Colonic mucosa (tissue), 4 donors: ENCODE results near the gene MESP2. TPM values are rescaled to one million over a fixed set of nuclear protein-coding genes. Genes with fewer than 3 reads are reported as not detected.

Experiments used
- DNase-seq: peaks from one replicate; pipeline ENCODE4 v3.0.0-alpha.2; 2020
- H3K27ac ChIP-seq: fragments of 200-600 bp; one replicate; pipeline ENCODE4 v1.8.0; 2021
- H3K27me3 ChIP-seq: fragments of 200-600 bp; one replicate; pipeline ENCODE4 v1.8.0; 2021
- H3K36me3 ChIP-seq: fragments of 200-600 bp; one replicate; pipeline ENCODE4 v1.8.0; 2021
- H3K4me1 ChIP-seq: fragments of 200-600 bp; one replicate; pipeline ENCODE4 v1.8.0; 2021; ENCODE audit warnings: mild to moderate bottlenecking
- H3K4me3 ChIP-seq: fragments of 200-600 bp; one replicate; pipeline ENCODE4 v1.8.0; 2021
- H3K9ac ChIP-seq, 2 donors: one replicate each; pipeline ENCODE4 v1.7.0; 2013; ENCODE audit warnings: control low read depth in 2 of 2, low read depth in 2 of 2, low read length in 2 of 2
- H3K9me3 ChIP-seq: fragments of 200-600 bp; one replicate; pipeline ENCODE4 v1.8.0; 2021
- intact Hi-C: fragments of 100-400 bp; cut with DNase I; formaldehyde crosslinking; loops from one replicate; pipeline ENCODE4 v1.14.1; 2022
- total RNA-seq, 2 donors: library from RNA; stranded (reverse); fragmentation: NEBNext Ultra II Directional in 1 of 2; extraction: Animal tissue kit (Norgen Biotek cat#: 25700) in 1 of 2; gene quantifications; one replicate each; pipeline ENCODE4 v1.2.1, GENCODE V29; 2021
- TF ChIP-seq, protein P1 (sequence below): fragments of 200-600 bp; IDR thresholded peaks from one replicate; pipeline ENCODE4 v1.8.0; 2022; ENCODE audit warnings: antibody characterized with exemption, mild to moderate bottlenecking
- donor health status: healthy.
- donor health status: DM: no; HTN: no; CAD: no.
- donor health status: DM: no; HTN: no; CAD: no.

Gene MESP2
- total RNA-seq, 2 donors from 2014 or later, result 0.45 to 5.4 TPM

DNA sequence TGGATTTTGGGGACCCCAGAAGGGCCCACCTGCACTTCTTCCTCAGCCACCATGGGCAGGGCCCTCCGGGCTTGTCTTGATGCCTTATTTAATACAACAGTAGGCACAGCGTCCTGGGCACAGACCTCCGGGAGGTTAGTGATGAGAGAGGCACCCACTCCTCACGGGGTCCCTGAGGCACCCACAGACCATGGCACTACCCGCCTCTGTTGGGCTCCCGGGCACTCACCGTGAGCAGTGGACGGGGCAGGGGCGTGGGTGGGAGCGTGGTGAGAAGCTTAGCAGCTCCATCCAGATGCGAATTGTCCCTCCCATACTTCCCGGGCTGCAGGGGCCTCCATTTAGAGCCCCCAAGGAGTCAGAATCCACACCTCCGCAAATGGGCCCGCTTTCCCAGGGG lies 317 bp upstream of the MESP2 start:
- Histone ChIP-seq H3K9me3 (no peaks in the 10 kb centered on the region), H3K36me3 (no peaks in the 10 kb centered on the region), H3K4me1 (peaks cover 10% of the 10 kb centered on the region), H3K27ac (no peak overlapping the region), H3K4me3 (peak overlapping the region; percentile 30), H3K9ac (peak overlapping the region; percentile 66 to 68), H3K27me3 (no peaks in the 10 kb centered on the region)
- TF ChIP-seq, protein P1, sequence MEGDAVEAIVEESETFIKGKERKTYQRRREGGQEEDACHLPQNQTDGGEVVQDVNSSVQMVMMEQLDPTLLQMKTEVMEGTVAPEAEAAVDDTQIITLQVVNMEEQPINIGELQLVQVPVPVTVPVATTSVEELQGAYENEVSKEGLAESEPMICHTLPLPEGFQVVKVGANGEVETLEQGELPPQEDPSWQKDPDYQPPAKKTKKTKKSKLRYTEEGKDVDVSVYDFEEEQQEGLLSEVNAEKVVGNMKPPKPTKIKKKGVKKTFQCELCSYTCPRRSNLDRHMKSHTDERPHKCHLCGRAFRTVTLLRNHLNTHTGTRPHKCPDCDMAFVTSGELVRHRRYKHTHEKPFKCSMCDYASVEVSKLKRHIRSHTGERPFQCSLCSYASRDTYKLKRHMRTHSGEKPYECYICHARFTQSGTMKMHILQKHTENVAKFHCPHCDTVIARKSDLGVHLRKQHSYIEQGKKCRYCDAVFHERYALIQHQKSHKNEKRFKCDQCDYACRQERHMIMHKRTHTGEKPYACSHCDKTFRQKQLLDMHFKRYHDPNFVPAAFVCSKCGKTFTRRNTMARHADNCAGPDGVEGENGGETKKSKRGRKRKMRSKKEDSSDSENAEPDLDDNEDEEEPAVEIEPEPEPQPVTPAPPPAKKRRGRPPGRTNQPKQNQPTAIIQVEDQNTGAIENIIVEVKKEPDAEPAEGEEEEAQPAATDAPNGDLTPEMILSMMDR, result no peak
- no peak for DNase-seq
- intact Hi-C loops, result no loop called here

DNA sequence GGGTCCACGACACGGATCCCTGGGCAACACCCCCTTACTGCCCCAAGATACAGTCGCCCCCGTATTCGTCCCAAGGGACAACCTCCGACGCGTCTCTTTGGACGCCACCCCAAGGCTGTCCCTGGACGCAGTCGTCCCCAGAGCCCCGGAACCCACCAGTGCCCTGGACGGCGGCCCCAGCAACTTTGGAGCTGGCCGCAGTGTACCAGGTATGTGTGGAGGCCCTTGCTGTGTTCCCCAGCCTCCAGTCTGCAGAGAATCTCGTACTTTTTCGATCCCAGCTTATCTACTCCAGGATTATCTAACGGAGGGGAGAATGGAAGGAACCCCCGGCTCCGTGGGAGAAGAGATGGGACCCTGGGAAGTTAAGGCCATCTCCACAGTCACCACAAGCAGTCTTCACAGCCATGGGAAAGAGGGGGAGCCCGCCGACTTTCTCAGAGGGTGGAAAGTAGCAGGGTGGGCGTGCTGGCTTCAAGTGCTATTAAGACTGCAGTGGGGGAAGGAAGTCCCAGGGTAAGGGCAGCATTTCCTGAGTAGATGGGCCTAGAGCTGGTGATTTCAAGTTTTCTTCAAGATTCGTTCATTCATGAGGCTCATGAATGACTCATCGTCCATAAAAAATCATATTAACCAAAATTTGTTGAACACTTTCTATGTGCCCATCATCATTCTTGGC lies 1.1 kb downstream of the MESP2 start:
- no peak for DNase-seq
- intact Hi-C loops, result no loop called here
- no peak overlapping the region for H3K27ac ChIP-seq

DNA sequence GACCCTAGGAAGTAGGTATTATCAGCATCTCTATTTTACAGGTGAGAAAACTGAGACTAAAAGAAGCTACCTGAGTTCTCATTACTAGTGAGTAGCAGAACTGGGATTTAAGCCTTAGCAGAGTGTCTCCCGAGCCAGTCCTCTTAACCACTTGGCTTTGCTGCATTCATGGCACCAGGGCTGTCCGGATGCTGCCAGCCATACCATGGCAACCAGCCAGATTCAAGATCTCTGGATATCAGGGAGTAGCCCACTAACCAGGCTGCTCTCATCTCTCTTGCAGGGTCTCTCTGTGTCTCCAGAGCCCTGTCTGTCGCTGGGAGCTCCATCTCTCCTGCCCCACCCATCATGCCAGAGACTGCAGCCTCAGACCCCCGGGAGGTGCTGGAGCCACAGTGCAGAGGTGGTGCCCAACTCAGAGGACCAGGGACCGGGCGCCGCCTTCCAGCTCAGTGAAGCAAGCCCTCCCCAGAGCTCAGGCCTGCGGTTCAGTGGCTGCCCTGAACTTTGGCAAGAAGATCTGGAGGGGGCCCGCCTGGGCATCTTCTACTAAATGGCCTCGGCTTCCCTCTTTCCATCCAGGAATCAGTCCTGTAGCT lies 1.7 kb downstream of the MESP2 start:
- Histone ChIP-seq H3K9ac (no peak overlapping the region), H3K9me3 (no peaks in the 10 kb centered on the region), H3K27me3 (no peaks in the 10 kb centered on the region), H3K4me3 (no peak overlapping the region), H3K4me1 (peaks cover 18% of the 10 kb centered on the region), H3K36me3 (no peaks in the 10 kb centered on the region), H3K27ac (no peak overlapping the region)
- TF ChIP-seq, protein P1, result no peak
- intact Hi-C loops, result no loop called here
- DNase-seq, result no peak

More for the DNA sequence above, 1.1 kb downstream of the MESP2 start:
- TF ChIP-seq, protein P1, result no peak
- H3K36me3 ChIP-seq, result no peaks in the 10 kb centered on the region
- H3K9me3 ChIP-seq, result no peaks in the 10 kb centered on the region
- peaks cover 18% of the 10 kb centered on the region for H3K4me1 ChIP-seq
- H3K27me3 ChIP-seq, result no peaks in the 10 kb centered on the region
- H3K9ac ChIP-seq, result no peak overlapping the region
- no peak overlapping the region for H3K4me3 ChIP-seq

DNA sequence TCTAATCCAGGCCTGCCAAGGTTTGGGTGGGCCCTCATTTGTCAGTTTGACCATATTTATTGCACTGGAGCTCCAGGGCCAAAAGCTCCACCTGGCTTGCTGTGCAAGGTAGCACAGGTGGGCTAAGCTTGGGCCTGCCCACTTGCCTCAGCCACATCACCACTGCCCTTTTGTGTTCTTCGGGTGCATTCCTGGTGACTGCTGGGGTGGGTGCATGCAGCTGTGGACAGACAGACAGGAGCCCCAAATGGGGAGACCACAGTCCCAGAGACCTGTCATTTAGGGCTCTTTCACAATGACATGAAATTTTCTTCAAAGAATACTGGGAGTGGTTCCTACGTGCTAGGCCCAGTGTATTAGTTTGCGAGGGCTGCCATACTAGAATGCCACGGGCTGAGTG lies 2.7 kb downstream of the MESP2 start:
- no peak overlapping the region for H3K4me3 ChIP-seq
- no peaks in the 10 kb centered on the region for H3K27me3 ChIP-seq
- no peak overlapping the region for H3K27ac ChIP-seq
- peak; percentile 64 for DNase-seq
- no peaks in the 10 kb centered on the region for H3K36me3 ChIP-seq
- no peaks in the 10 kb centered on the region for H3K9me3 ChIP-seq
- H3K4me1 ChIP-seq, result peaks cover 21% of the 10 kb centered on the region
- TF ChIP-seq, protein P1, result no peak
- intact Hi-C loops, result no loop called here
- no peak overlapping the region for H3K9ac ChIP-seq

DNA sequence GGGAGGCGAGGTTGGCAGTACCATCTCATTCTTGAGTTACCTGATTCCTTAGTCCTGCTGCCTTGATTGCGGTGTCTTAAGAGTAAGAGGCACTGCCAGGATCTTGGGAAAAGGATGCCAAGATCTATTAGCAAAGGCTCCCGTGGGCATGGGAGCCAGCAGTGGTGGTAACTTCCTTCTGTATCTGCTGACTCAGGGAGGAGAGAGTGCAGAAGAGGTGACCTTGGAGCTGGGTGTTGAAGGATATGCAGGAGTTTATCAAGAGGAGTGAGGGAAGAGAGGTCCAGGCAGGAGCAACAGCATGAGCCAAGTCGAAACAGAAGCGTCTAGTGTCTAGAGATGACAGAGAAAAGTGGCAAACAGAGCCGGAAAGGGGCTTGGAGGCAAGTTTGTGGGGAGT lies 4.5 kb downstream of the MESP2 start:
- peak overlapping the region in 1 of 2 donors; percentile 71 for H3K9ac ChIP-seq
- no peaks in the 10 kb centered on the region for H3K36me3 ChIP-seq
- intact Hi-C loops, result no loop called here
- H3K9me3 ChIP-seq, result no peaks in the 10 kb centered on the region
- H3K4me1 ChIP-seq, result peaks cover 32% of the 10 kb centered on the region
- peak; percentile 49 for DNase-seq
- no peaks in the 10 kb centered on the region for H3K27me3 ChIP-seq
- H3K27ac ChIP-seq, result peak overlapping the region; percentile 86
- H3K4me3 ChIP-seq, result no peak overlapping the region
- TF ChIP-seq, protein P1, result no peak
